ENCODE measurements around the gene PNLIPRP3. TPM values are rescaled to one million over a fixed set of nuclear protein-coding genes. Genes with fewer than 3 reads are reported as not detected.

PNLIPRP3 gene
- total RNA-seq, 2 experiments from 2014 or later: not detected

DNA sequence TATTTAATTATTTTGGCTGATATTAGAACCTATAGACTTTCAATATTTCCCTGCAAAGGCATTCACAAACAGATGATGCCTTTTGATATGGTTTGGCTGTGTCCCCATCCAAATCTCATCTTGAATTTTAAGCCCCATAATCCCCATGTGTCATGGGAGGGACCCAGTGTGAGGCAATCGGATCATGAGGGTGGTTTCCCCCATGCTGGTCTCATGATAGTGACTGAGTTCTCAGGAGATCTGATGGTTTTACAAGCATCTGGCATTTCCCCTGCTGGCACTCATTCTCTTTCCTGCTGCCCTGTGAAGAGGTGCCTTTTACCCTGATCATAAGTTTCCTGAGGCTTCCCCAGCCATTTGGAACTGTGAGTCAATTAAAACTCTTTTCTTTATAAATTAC lies 9.3 kb upstream of the PNLIPRP3 start:
- CTCF ChIA-PET: no interaction called here
- Histone ChIP-seq H3K4me3 (ENCODE audit: low read length) (no peak overlapping the region), H3K36me3 (ENCODE audit: insufficient read depth, low read length) (no peaks in the 10 kb centered on the region), H3K9me3 (ENCODE audit: control insufficient read depth in 1 of 2, insufficient read depth in 1 of 2, low read length in 2 of 2) (no peaks in the 10 kb centered on the region), H3K4me1 (ENCODE audit: insufficient read depth, low read length) (no peaks in the 10 kb centered on the region), H3K27me3 (ENCODE audit: control insufficient read depth in 1 of 2, insufficient read depth in 2 of 2, low read length in 2 of 2) (no peaks in the 10 kb centered on the region), H3K27ac (ENCODE audit: low read depth in 1 of 2, low read length in 2 of 2) (no peak overlapping the region)
- Mint-ChIP-seq H3K27me3 (peaks cover 28% of the 10 kb centered on the region), H3K9me3 (no peaks in the 10 kb centered on the region), H3K36me3 (ENCODE audit: low read depth) (no peaks in the 10 kb centered on the region), H3K4me1 (ENCODE audit: low read depth) (no peaks in the 10 kb centered on the region), H3K27ac (no peak overlapping the region), H3K4me3 (no peak overlapping the region)
- POLR2A ChIA-PET: no interaction called here
- TF ChIP-seq, protein P1, sequence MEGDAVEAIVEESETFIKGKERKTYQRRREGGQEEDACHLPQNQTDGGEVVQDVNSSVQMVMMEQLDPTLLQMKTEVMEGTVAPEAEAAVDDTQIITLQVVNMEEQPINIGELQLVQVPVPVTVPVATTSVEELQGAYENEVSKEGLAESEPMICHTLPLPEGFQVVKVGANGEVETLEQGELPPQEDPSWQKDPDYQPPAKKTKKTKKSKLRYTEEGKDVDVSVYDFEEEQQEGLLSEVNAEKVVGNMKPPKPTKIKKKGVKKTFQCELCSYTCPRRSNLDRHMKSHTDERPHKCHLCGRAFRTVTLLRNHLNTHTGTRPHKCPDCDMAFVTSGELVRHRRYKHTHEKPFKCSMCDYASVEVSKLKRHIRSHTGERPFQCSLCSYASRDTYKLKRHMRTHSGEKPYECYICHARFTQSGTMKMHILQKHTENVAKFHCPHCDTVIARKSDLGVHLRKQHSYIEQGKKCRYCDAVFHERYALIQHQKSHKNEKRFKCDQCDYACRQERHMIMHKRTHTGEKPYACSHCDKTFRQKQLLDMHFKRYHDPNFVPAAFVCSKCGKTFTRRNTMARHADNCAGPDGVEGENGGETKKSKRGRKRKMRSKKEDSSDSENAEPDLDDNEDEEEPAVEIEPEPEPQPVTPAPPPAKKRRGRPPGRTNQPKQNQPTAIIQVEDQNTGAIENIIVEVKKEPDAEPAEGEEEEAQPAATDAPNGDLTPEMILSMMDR (IDR thresholded peaks at IDR 0.05): no peak
- DNase-seq (no peak), ATAC-seq (ENCODE audit: poor library complexity) (no peak)
- intact Hi-C loops (cut with DNase I, micrococcal nuclease): no loop called here

DNA sequence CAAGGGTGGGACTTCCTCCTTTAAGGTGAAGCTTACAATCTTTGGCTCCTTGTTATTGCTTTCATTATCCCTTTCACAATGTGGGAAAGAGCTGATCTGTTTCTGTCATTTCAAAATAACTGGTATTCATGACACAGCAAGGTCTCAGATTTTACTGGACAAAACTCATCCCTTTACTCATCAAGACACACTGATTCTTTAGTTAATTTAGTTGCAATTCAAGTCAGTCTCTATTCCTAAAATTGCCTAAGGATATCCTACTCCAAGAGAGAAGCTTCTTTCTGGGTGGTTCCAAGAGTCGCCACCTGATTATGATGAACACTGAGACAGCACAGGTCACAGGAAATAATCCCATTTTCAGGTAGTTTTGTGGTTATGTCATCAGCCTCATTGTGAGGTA lies 5.8 kb upstream of the PNLIPRP3 start:
- H3K27me3 ChIP-seq (ENCODE audit: control insufficient read depth in 1 of 2, insufficient read depth in 2 of 2, low read length in 2 of 2): no peaks in the 10 kb centered on the region
- Mint-ChIP-seq H3K4me3 (no peak overlapping the region), H3K9me3 (no peaks in the 10 kb centered on the region), H3K27ac (no peak overlapping the region), H3K27me3 (peaks cover 29% of the 10 kb centered on the region), H3K36me3 (ENCODE audit: low read depth) (no peaks in the 10 kb centered on the region), H3K4me1 (ENCODE audit: low read depth) (no peaks in the 10 kb centered on the region)
- TF ChIP-seq, protein P1 (IDR thresholded peaks at IDR 0.05): no peak
- no peak overlapping the region for H3K27ac ChIP-seq (ENCODE audit: low read depth in 1 of 2, low read length in 2 of 2)
- H3K4me1 ChIP-seq (ENCODE audit: insufficient read depth, low read length): no peaks in the 10 kb centered on the region
- no peak overlapping the region for H3K4me3 ChIP-seq (ENCODE audit: low read length)
- intact Hi-C loops (cut with DNase I, micrococcal nuclease): no loop called here
- ChIA-PET CTCF (no interaction called here), POLR2A (no interaction called here)
- H3K36me3 ChIP-seq (ENCODE audit: insufficient read depth, low read length): no peaks in the 10 kb centered on the region
- DNase-seq: no peak
- no peaks in the 10 kb centered on the region for H3K9me3 ChIP-seq (ENCODE audit: control insufficient read depth in 1 of 2, insufficient read depth in 1 of 2, low read length in 2 of 2)
- ATAC-seq (ENCODE audit: poor library complexity): no peak

DNA sequence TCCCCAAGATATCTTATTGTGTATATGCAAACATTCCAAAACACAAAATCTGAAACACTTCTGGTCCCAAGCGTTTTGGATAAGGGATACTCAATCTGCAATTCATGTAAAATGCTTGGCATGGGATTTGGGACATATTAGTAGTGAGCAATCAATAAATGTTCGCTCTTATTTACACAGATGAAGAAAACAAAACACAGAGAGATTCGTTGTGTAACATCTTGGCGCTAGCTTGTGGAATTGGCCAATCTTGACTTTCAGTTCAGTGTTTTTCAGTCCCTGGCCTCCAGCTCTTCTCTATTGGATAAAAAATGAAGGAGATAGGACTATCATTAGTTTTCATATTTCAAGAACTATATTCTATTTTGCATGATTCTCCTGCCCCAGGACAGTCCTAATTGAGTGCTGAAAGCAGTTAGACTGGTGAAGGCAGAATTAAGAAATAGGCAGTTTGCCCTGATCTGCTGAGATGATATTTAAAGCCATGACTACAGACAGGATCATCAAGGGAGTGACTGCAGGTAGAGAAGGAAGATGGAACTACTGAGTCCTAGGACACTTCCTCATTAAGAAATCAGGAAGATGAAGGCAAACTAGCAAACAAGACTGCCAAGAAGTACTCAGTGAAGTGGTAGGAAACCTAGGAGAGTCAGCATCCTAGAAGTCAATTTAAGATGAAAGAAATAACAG lies 1.8 kb downstream of the PNLIPRP3 start:
- DNase-seq (no peak), ATAC-seq (ENCODE audit: poor library complexity) (no peak)
- H3K4me3 ChIP-seq (ENCODE audit: low read length): no peak overlapping the region
- intact Hi-C loops (cut with DNase I, micrococcal nuclease): no loop called here
- H3K27ac ChIP-seq (ENCODE audit: low read depth in 1 of 2, low read length in 2 of 2): no peak overlapping the region
- ChIA-PET CTCF (no interaction called here), POLR2A (no interaction called here)
- TF ChIP-seq, protein P1 (IDR thresholded peaks at IDR 0.05): no peak
- H3K36me3 Mint-ChIP-seq (ENCODE audit: low read depth): no peaks in the 10 kb centered on the region
- no peak overlapping the region for H3K4me3 Mint-ChIP-seq
- H3K9me3 ChIP-seq (ENCODE audit: control insufficient read depth in 1 of 2, insufficient read depth in 1 of 2, low read length in 2 of 2): no peaks in the 10 kb centered on the region
- no peak overlapping the region for H3K27ac Mint-ChIP-seq
- H3K4me1 Mint-ChIP-seq (ENCODE audit: low read depth): no peaks in the 10 kb centered on the region
- no peaks in the 10 kb centered on the region for H3K9me3 Mint-ChIP-seq
- no peaks in the 10 kb centered on the region for H3K36me3 ChIP-seq (ENCODE audit: insufficient read depth, low read length)
- no peaks in the 10 kb centered on the region for H3K27me3 ChIP-seq (ENCODE audit: control insufficient read depth in 1 of 2, insufficient read depth in 2 of 2, low read length in 2 of 2)
- H3K27me3 Mint-ChIP-seq: peaks cover 10% of the 10 kb centered on the region
- H3K4me1 ChIP-seq (ENCODE audit: insufficient read depth, low read length): no peaks in the 10 kb centered on the region
